Large intestine (tissue), 3 donors: ENCODE results near the gene BEGAIN. TPM values are rescaled to one million over a fixed set of nuclear protein-coding genes. Genes with fewer than 3 reads are reported as not detected.

Experiments used
- DNase-seq, 2 donors: peaks; one replicate each; pipeline versions ENCODE4 v3.0.0 to v3.0.0-alpha.2; 2013
- H3K27ac ChIP-seq: one replicate; pipeline ENCODE4 v1.5.1; 2013; ENCODE audit warnings: low read length
- H3K27me3 ChIP-seq: 2 replicates; pipeline ENCODE4 v1.6.1; 2013; ENCODE audit warnings: low read length; ENCODE audit not compliant: control insufficient read depth, insufficient read depth
- H3K36me3 ChIP-seq: 2 replicates; pipeline ENCODE4 v1.6.1; 2013; ENCODE audit warnings: low read length; ENCODE audit not compliant: control insufficient read depth, insufficient read depth
- H3K4me1 ChIP-seq: one replicate; pipeline ENCODE4 v1.6.1; 2013; ENCODE audit warnings: low read length; ENCODE audit not compliant: control insufficient read depth, insufficient read depth
- H3K4me3 ChIP-seq: one replicate; pipeline ENCODE4 v1.5.1; 2013; ENCODE audit warnings: low read length
- H3K9me3 ChIP-seq: one replicate; pipeline ENCODE4 v1.6.1; 2013; ENCODE audit warnings: mild to moderate bottlenecking, low read depth, low read length, moderate library complexity; ENCODE audit not compliant: control insufficient read depth
- whole genome bisulfite sequencing: methylation state at CpG from one replicate; pipeline ENCODE4 v1.1.5; 2013; ENCODE audit warnings: low lambda C conversion rate; ENCODE audit not compliant: insufficient coverage; 5-methylcytosine and 5-hydroxymethylcytosine counted together
- polyA plus RNA-seq: library from polyadenylated mRNA; unstranded; fragments of 120-200 nt; gene quantifications from one replicate; pipeline ENCODE4 v1.2.1, GENCODE V29; 2013

The BEGAIN gene
- polyA plus RNA-seq, 1 donor: 3.0 TPM

DNA sequence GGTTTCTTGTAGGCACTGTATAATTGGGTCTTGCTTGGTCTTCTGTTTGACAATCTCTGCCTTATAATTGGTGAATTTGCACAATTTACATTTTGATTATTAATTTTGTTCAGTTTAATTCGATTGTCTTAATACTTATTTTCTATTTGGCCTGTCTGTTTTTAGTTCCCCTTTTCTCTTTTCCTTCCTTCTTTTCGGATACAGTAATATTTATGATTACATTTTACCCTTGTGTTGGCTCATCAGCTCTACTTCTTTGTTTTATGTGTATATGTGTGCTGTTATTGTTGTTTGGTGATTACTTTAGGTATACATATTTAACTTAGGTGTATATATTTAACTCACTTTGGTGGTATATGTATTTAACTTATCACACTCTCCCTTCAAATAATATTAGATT, 12.8 kb upstream of the BEGAIN start:
- 95% methylated on average over 2 of the region's 2 CpGs for WGBS

DNA sequence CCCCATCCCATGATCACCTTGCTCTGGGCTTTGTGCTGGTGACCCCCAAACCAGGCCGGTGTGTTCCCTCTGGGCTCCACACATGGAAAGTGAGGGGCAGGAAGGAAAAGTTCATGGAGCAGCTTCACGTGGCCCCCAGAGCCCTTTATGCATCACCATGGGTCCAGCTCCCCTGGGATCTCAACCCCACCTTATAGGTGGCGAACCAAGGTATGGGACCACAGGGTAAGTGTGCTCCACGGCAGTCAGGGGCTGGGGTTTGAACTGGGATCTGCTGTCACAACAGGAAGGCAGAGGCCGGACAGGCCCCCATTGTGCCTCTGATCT, 7.4 kb upstream of the BEGAIN start:
- peaks cover 30% of the 10 kb centered on the region for H3K27me3 ChIP-seq
- DNase-seq: no peak

More for the DNA sequence above, 12.8 kb upstream of the BEGAIN start:
- Histone ChIP-seq H3K36me3 (no peaks in the 10 kb centered on the region), H3K4me3 (no peak overlapping the region), H3K9me3 (no peaks in the 10 kb centered on the region), H3K27me3 (peaks cover 11% of the 10 kb centered on the region), H3K27ac (no peak overlapping the region), H3K4me1 (no peaks in the 10 kb centered on the region)
- DNase-seq: no peak

DNA sequence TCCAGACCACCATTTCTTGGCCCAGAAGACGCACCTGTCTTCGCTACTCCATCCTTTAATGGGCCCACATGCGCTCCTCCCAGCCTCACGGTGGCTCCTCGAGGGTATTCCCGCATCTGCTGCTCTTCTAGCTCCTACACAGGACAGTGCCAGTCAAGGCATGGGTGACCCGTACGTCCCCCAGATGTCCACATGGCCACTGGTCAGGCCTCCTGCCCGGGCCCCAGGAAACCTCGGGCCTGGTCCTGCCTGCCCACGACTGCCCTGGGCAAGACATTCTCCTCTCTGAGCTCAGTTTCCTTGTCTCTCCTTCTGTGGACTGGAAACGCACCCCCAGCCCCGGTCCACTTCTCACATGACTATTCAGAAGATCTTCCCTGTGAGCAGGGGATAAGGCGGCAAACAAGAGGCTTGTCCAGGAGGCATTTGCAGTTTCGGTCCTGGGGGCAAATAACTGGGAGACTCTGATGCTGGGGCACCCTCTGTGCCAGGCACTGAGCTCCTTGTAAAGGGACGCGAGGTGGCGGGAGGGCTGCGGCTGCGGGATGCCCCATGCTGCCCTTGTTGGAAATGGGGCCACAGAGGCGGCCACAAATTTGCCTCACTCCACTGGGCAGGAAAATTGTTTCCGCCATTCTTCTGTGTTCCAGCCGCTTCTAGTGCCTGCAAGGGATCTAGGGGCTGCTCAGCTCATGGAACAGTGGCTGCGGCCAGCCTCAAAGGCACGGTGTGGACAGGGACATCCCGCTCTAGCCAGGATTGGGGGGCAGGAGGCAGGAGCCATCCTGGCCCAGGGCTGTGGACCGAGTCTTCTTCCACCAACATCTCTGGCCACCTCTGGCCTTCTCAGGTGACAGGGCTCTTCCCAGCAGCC, 6.8 kb upstream of the BEGAIN start:
- Histone ChIP-seq H3K4me3 (no peak overlapping the region), H3K27me3 (peaks cover 34% of the 10 kb centered on the region), H3K36me3 (no peaks in the 10 kb centered on the region), H3K4me1 (no peaks in the 10 kb centered on the region), H3K9me3 (no peaks in the 10 kb centered on the region), H3K27ac (no peak overlapping the region)
- DNase-seq: no peak
- WGBS: no CpG with 5 or more reads among the region's 27 CpGs

More for the DNA sequence above, 7.4 kb upstream of the BEGAIN start:
- no peaks in the 10 kb centered on the region for H3K9me3 ChIP-seq
- H3K4me3 ChIP-seq: no peak overlapping the region
- H3K4me1 ChIP-seq: no peaks in the 10 kb centered on the region
- no peaks in the 10 kb centered on the region for H3K36me3 ChIP-seq
- WGBS: no CpG with 5 or more reads among the region's 5 CpGs
- H3K27ac ChIP-seq: no peak overlapping the region

DNA sequence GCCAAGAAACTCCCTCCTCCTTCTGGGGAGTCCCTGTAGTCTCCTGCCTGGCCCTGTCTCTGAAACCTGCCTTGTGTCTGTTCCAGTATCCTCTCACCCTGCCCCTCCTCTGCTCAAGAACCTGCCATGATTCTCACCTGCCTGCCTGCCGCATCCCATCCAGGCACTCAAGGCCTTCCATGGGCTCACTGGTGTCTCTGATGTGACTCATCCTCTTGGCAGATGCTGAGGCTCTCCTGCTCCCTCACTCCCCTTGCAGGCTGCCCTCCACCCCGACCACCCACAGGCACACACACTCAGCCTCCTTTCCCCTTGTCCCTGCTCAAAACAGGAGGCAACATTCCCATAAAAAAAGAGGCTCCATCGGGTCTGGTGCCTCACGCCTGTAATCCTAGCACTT, 5.8 kb upstream of the BEGAIN start:
- peaks cover 40% of the 10 kb centered on the region for H3K27me3 ChIP-seq
- DNase-seq: no peak
- H3K9me3 ChIP-seq: peaks cover 2% of the 10 kb centered on the region

DNA sequence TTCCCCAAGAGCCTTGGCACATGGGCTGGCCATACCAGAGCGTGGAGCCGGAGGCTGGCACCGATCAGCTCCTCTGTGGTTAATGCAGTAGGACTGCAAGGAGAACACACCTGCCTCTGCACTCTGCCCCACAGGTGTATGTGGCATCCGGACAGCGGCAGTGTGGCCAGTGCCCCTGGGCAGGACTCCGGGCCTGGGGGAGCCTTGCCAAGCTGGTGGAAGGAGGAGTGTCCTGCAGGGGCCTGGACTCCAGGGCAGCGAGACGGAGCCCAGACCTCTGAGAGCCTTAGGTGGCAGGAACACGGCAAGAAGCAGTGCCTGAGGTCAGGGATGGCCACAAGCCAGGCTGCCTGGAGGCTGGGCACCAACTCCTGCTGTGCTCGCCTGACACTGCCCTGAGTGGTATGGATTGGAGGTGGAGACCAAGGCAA, 5.3 kb upstream of the BEGAIN start:
- WGBS: no CpG with 5 or more reads among the region's 10 CpGs
- Histone ChIP-seq H3K4me3 (no peak overlapping the region), H3K36me3 (no peaks in the 10 kb centered on the region), H3K27me3 (peaks cover 45% of the 10 kb centered on the region), H3K27ac (no peak overlapping the region), H3K9me3 (peaks cover 2% of the 10 kb centered on the region), H3K4me1 (no peaks in the 10 kb centered on the region)
- no peak for DNase-seq

More for the DNA sequence above, 5.8 kb upstream of the BEGAIN start:
- no peak overlapping the region for H3K27ac ChIP-seq
- no CpG with 5 or more reads among the region's 4 CpGs for WGBS
- no peaks in the 10 kb centered on the region for H3K36me3 ChIP-seq
- no peak overlapping the region for H3K4me3 ChIP-seq
- H3K4me1 ChIP-seq: no peaks in the 10 kb centered on the region

DNA sequence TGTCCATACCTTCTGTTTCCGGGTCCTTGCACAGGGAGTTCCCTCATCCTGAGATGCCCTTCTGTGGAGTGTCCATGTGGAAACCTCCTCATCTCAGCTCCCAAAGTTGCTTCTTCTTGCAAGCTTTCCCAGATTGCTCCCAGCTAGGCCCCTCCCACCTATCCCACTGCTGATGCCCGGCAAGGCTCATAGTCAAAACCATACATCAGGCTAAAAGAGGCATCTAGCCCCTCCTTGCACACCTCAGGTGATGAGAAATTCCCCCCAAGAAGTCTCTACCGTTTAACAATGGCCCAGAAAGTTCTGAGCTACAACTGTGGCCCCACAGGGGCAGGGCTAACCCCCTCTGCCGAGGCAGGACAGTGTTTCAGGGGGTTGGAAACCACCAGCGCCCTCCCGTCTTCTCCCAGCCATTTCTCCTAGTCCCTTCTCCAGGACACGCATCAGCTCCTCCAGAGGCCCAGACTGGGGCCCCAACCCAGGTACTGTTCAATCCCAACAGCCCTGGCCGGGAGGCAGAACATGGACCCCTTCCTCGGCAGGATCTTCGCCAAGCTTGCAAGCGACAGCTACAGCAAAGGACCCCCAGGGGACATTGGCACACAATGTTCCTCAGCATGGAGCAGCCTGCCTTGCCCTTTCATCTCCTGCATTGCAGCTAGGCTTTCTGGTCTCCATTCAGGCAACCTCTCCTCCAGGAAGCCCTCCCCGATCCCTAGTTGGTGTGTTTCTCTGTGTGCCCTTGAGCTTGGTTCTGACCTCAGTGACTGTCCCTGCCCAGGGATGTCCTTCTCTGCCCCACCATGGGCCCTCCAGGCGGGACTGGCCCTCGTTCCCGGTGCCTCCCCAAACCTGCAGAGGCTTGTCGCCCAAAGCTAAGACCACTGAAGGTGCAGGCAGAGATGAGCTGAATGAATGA, 4.5 kb upstream of the BEGAIN start:
- WGBS: no CpG with 5 or more reads among the region's 16 CpGs
- H3K36me3 ChIP-seq: no peaks in the 10 kb centered on the region
- H3K27ac ChIP-seq: no peak overlapping the region
- H3K27me3 ChIP-seq: peaks cover 46% of the 10 kb centered on the region
- no peak overlapping the region for H3K4me3 ChIP-seq
- peaks cover 2% of the 10 kb centered on the region for H3K9me3 ChIP-seq
- no peaks in the 10 kb centered on the region for H3K4me1 ChIP-seq
- DNase-seq: no peak

DNA sequence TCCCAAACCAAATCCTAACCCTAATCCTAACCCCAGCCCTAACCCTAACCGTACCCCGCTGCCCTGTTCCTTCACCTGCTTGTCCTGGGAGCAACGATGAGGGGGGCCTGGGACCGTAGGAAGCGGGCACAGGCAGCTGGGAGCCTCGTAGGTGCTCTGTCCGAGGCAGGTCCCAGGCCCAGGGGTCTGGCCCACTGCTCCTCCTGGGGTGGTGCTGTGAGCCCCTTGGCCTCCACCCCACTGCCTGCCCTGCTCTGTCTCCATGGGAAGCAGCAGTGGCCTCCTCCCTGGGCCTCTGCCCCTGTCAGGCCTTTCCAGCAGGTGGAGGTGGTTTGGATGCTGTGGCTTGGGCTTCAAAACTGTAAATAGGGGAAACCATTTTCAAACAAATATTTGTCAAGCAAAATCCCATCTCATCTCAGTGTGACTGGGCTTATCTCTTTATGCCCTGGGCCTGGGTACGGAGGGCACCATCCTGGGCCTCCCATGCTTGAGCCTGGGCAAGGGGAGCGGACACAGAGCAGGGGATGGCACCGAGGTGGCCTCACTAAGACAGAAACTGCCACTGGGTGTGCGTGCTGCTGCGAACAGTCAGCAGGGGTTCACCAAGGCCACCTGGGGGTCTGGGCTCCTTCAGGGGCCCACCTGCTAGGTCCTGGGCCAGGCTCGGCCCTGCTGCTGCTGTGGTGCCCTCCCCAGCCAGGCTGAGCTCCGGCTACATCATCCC, 3.7 kb upstream of the BEGAIN start:
- no peak overlapping the region for H3K27ac ChIP-seq
- H3K27me3 ChIP-seq: peaks cover 51% of the 10 kb centered on the region
- no peaks in the 10 kb centered on the region for H3K4me1 ChIP-seq
- DNase-seq: no peak
- H3K4me3 ChIP-seq: no peak overlapping the region
- peaks cover 2% of the 10 kb centered on the region for H3K9me3 ChIP-seq
- H3K36me3 ChIP-seq: no peaks in the 10 kb centered on the region
- 100% methylated on average over 2 of the region's 14 CpGs for WGBS

DNA sequence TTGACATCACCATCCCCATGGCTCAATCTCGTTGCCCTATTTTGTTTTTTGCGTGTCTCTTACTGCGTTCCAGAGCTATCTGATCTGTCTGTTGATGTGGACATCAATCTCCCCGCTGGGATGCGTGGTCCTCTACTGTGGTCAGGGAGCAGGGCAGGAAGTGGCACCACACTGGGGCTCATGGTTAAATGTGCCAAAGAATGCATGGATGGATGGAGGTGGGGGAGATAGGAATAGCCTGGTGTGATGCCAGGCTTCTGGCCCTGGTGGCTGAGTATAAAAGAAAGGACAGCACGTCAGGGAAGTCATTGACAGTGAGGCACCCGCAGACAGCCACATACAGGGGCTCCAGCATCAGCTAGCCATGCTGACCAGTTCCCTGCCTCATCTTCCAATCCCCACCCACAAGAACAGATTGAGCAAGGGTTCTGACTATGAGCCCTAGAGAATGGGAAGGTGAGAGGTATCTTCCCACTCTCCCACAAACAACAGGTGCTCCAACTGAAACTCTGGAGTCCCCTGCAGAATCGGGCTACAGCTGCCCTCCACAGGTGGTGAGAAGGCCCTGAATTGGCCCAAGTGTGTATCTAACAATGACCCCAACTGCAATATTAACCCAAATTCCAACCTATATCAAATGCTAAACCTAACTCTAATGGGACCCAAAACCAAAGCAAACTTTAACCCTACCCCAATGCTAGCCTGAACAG, 2.7 kb upstream of the BEGAIN start:
- Histone ChIP-seq H3K4me3 (no peak overlapping the region), H3K27me3 (peaks cover 55% of the 10 kb centered on the region), H3K9me3 (peaks cover 5% of the 10 kb centered on the region), H3K27ac (no peak overlapping the region), H3K36me3 (no peaks in the 10 kb centered on the region), H3K4me1 (no peaks in the 10 kb centered on the region)
- WGBS: no CpG with 5 or more reads among the region's 8 CpGs
- no peak for DNase-seq

DNA sequence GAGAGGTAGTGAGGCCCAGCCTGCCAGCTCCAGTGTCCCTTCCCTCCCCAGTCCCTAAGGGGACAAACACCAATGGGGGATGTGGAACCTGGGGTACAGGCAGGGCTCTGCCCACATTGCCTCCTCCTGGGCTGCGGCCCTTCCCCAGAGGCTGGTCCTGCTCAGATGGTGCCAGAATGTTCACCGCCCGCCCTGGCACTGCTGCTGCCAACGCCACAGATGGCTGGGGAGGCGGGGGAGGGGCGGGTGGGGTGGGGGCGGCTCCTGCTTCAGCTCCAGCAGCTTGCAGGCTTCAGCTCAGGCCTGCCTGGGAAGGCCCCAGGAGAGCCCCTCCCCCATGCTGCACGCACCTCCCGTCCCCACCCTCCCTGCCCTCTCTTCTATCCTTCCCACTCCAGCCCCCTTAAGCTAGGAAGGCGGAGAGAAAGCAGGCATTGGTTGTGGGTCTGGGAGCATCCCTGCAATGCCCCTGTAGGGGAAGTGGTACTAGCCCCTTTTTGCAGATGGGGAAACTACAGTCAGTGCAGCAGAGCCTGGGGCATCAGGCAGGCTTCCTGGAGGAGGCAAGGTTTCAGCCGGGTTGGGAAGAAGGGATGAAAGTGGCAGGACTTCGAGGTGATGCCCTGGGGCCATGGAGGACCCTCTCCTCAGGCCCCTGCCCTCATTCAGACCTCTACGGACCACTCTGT, 2.0 kb upstream of the BEGAIN start:
- Histone ChIP-seq H3K36me3 (no peaks in the 10 kb centered on the region), H3K4me3 (no peak overlapping the region), H3K27me3 (peaks cover 53% of the 10 kb centered on the region), H3K9me3 (peaks cover 5% of the 10 kb centered on the region), H3K27ac (no peak overlapping the region), H3K4me1 (no peaks in the 10 kb centered on the region)
- no CpG with 5 or more reads among the region's 13 CpGs for WGBS
- DNase-seq: no peak
